ENCODE data around the gene NAV2.

The NAV2 gene

GRCh38 chr11:19746086-19746485 lies 33.4 kb downstream of the NAV2 start:
- Histone ChIP-seq H4K8ac (ENCODE audit: low read depth, low read length) (no peak overlapping the region), H3K4ac (ENCODE audit: low read depth, low read length) (no peak overlapping the region), H3K36me3 (ENCODE audit: control insufficient read depth in 1 of 2, insufficient read depth in 2 of 2, low read length in 2 of 2) (no peaks in the 10 kb centered on the region), H3K9ac (ENCODE audit: low read length) (no peak overlapping the region), H2BK12ac (ENCODE audit: low read length) (no peak overlapping the region), H4K12ac (ENCODE audit: low read depth, low read length) (no peak overlapping the region), H2AFZ (ENCODE audit: insufficient read depth, low read length, poor library complexity) (no peak overlapping the region), H3K18ac (ENCODE audit: low read length) (no peak overlapping the region), H3K27ac (ENCODE audit: low read depth, low read length) (no peak overlapping the region), H3K79me1 (ENCODE audit: low read length) (no peaks in the 10 kb centered on the region), H2BK120ac (ENCODE audit: insufficient read depth, low read length, poor library complexity) (no peak overlapping the region), H2BK5ac (ENCODE audit: low read depth, low read length, poor library complexity) (no peak overlapping the region), H3K79me2 (ENCODE audit: control insufficient read depth, insufficient read depth, low read length, poor library complexity) (no peaks in the 10 kb centered on the region), H3K4me2 (ENCODE audit: low read length) (no peak overlapping the region), H3K4me3 (ENCODE audit: low read depth, low read length) (no peak overlapping the region), H3K4me1 (ENCODE audit: control insufficient read depth in 1 of 2, insufficient read depth in 2 of 2, low read length in 2 of 2) (peaks cover 0 to 3% of the 10 kb centered on the region in 2 experiments), H3K9me3 (ENCODE audit: insufficient read depth, low read depth, low read length) (no peaks in the 10 kb centered on the region), H4K91ac (ENCODE audit: low read depth, low read length) (no peak overlapping the region), H3K23ac (ENCODE audit: low read length) (no peak overlapping the region), H3K27me3 (ENCODE audit: insufficient read depth, low read length) (no peaks in the 10 kb centered on the region), H3K14ac (ENCODE audit: low read length) (no peak overlapping the region), H2AK5ac (ENCODE audit: low read length) (no peak overlapping the region)
- no peak for DNase-seq
- no CpG with 5 or more reads among the region's 3 CpGs for WGBS (ENCODE audit: extremely low coverage, insufficient coverage, insufficient read length)

- Histone ChIP-seq H3K4me3 (ENCODE audit: low read depth, low read length) (no peak overlapping the region), H3K79me1 (ENCODE audit: low read length) (no peaks in the 10 kb centered on the region)
- no CpG with 5 or more reads among the region's 2 CpGs for WGBS (ENCODE audit: extremely low coverage, insufficient coverage, insufficient read length)
Observed at GRCh38 chr11:19747634-19748033, 35.0 kb downstream of the NAV2 start.

GRCh38 chr11:19751055-19751454 lies 38.4 kb downstream of the NAV2 start:
- Histone ChIP-seq H2AFZ (ENCODE audit: insufficient read depth, low read length, poor library complexity) (no peak overlapping the region), H3K14ac (ENCODE audit: low read length) (no peak overlapping the region), H3K27me3 (ENCODE audit: insufficient read depth, low read length) (no peaks in the 10 kb centered on the region), H3K27ac (ENCODE audit: low read depth, low read length) (no peak overlapping the region), H3K4ac (ENCODE audit: low read depth, low read length) (no peak overlapping the region), H3K79me2 (ENCODE audit: control insufficient read depth, insufficient read depth, low read length, poor library complexity) (no peaks in the 10 kb centered on the region), H3K4me2 (ENCODE audit: low read length) (no peak overlapping the region), H3K4me3 (ENCODE audit: low read depth, low read length) (no peak overlapping the region), H2BK5ac (ENCODE audit: low read depth, low read length, poor library complexity) (no peak overlapping the region), H3K79me1 (ENCODE audit: low read length) (no peaks in the 10 kb centered on the region), H4K91ac (ENCODE audit: low read depth, low read length) (no peak overlapping the region), H3K18ac (ENCODE audit: low read length) (no peak overlapping the region), H3K9me3 (ENCODE audit: insufficient read depth, low read depth, low read length) (no peaks in the 10 kb centered on the region), H2BK12ac (ENCODE audit: low read length) (no peak overlapping the region), H4K12ac (ENCODE audit: low read depth, low read length) (no peak overlapping the region), H3K36me3 (ENCODE audit: control insufficient read depth in 1 of 2, insufficient read depth in 2 of 2, low read length in 2 of 2) (no peaks in the 10 kb centered on the region), H2AK5ac (ENCODE audit: low read length) (no peak overlapping the region), H3K9ac (ENCODE audit: low read length) (no peak overlapping the region), H3K23ac (ENCODE audit: low read length) (no peak overlapping the region), H2BK120ac (ENCODE audit: insufficient read depth, low read length, poor library complexity) (no peak overlapping the region), H4K8ac (ENCODE audit: low read depth, low read length) (no peak overlapping the region), H3K4me1 (ENCODE audit: control insufficient read depth in 1 of 2, insufficient read depth in 2 of 2, low read length in 2 of 2) (no peaks in the 10 kb centered on the region)
- DNase-seq = no peak
- no CpG with 5 or more reads among the region's 4 CpGs for WGBS (ENCODE audit: extremely low coverage, insufficient coverage, insufficient read length)

More at GRCh38 chr11:19747634-19748033, 35.0 kb downstream of the NAV2 start:
- no peaks in the 10 kb centered on the region for H3K9me3 ChIP-seq (ENCODE audit: insufficient read depth, low read depth, low read length)
- no peak overlapping the region for H2BK120ac ChIP-seq (ENCODE audit: insufficient read depth, low read length, poor library complexity)
- peaks cover 0 to 3% of the 10 kb centered on the region in 2 experiments for H3K4me1 ChIP-seq (ENCODE audit: control insufficient read depth in 1 of 2, insufficient read depth in 2 of 2, low read length in 2 of 2)
- H3K9ac ChIP-seq (ENCODE audit: low read length) = no peak overlapping the region
- no peak overlapping the region for H4K12ac ChIP-seq (ENCODE audit: low read depth, low read length)
- H3K4me2 ChIP-seq (ENCODE audit: low read length) = no peak overlapping the region
- no peak overlapping the region for H2AK5ac ChIP-seq (ENCODE audit: low read length)
- H3K27ac ChIP-seq (ENCODE audit: low read depth, low read length) = no peak overlapping the region
- H4K8ac ChIP-seq (ENCODE audit: low read depth, low read length) = no peak overlapping the region
- no peak overlapping the region for H2AFZ ChIP-seq (ENCODE audit: insufficient read depth, low read length, poor library complexity)
- H3K27me3 ChIP-seq (ENCODE audit: insufficient read depth, low read length) = no peaks in the 10 kb centered on the region
- H3K4ac ChIP-seq (ENCODE audit: low read depth, low read length) = no peak overlapping the region
- H3K79me2 ChIP-seq (ENCODE audit: control insufficient read depth, insufficient read depth, low read length, poor library complexity) = no peaks in the 10 kb centered on the region
- no peaks in the 10 kb centered on the region for H3K36me3 ChIP-seq (ENCODE audit: control insufficient read depth in 1 of 2, insufficient read depth in 2 of 2, low read length in 2 of 2)
- H3K18ac ChIP-seq (ENCODE audit: low read length) = no peak overlapping the region
- no peak overlapping the region for H2BK5ac ChIP-seq (ENCODE audit: low read depth, low read length, poor library complexity)
- no peak overlapping the region for H2BK12ac ChIP-seq (ENCODE audit: low read length)
- H3K23ac ChIP-seq (ENCODE audit: low read length) = no peak overlapping the region
- no peak overlapping the region for H3K14ac ChIP-seq (ENCODE audit: low read length)
- DNase-seq = no peak
- no peak overlapping the region for H4K91ac ChIP-seq (ENCODE audit: low read depth, low read length)

- DNase-seq = peak; percentile 28 to 81
- H3K14ac ChIP-seq (ENCODE audit: low read length) = no peak overlapping the region
- no peaks in the 10 kb centered on the region for H3K36me3 ChIP-seq (ENCODE audit: control insufficient read depth in 1 of 2, insufficient read depth in 2 of 2, low read length in 2 of 2)
- no peak overlapping the region for H2AFZ ChIP-seq (ENCODE audit: insufficient read depth, low read length, poor library complexity)
- no peaks in the 10 kb centered on the region for H3K79me1 ChIP-seq (ENCODE audit: low read length)
- no peak overlapping the region for H3K23ac ChIP-seq (ENCODE audit: low read length)
- H3K4me2 ChIP-seq (ENCODE audit: low read length) = no peak overlapping the region
- H2AK5ac ChIP-seq (ENCODE audit: low read length) = no peak overlapping the region
- no peak overlapping the region for H2BK5ac ChIP-seq (ENCODE audit: low read depth, low read length, poor library complexity)
- no peak overlapping the region for H3K18ac ChIP-seq (ENCODE audit: low read length)
- no peak overlapping the region for H4K12ac ChIP-seq (ENCODE audit: low read depth, low read length)
- no peaks in the 10 kb centered on the region for H3K27me3 ChIP-seq (ENCODE audit: insufficient read depth, low read length)
- H3K79me2 ChIP-seq (ENCODE audit: control insufficient read depth, insufficient read depth, low read length, poor library complexity) = no peaks in the 10 kb centered on the region
- H3K27ac ChIP-seq (ENCODE audit: low read depth, low read length) = no peak overlapping the region
- H4K91ac ChIP-seq (ENCODE audit: low read depth, low read length) = no peak overlapping the region
- no peak overlapping the region for H4K8ac ChIP-seq (ENCODE audit: low read depth, low read length)
- H3K4ac ChIP-seq (ENCODE audit: low read depth, low read length) = no peak overlapping the region
- no CpG with 5 or more reads among the region's 5 CpGs for WGBS (ENCODE audit: extremely low coverage, insufficient coverage, insufficient read length)
- H2BK120ac ChIP-seq (ENCODE audit: insufficient read depth, low read length, poor library complexity) = no peak overlapping the region
- H3K4me1 ChIP-seq (ENCODE audit: control insufficient read depth in 1 of 2, insufficient read depth in 2 of 2, low read length in 2 of 2) = no peaks in the 10 kb centered on the region
- no peak overlapping the region for H2BK12ac ChIP-seq (ENCODE audit: low read length)
- H3K9ac ChIP-seq (ENCODE audit: low read length) = no peak overlapping the region
- peaks cover 1% of the 10 kb centered on the region for H3K9me3 ChIP-seq (ENCODE audit: insufficient read depth, low read depth, low read length)
- H3K4me3 ChIP-seq (ENCODE audit: low read depth, low read length) = no peak overlapping the region
Observed at GRCh38 chr11:19753451-19754106, 40.9 kb downstream of the NAV2 start.

Data from trophoblast cell (in vitro differentiated cells and primary cell).